ES-I3 (cell line): Measurements from ENCODE around the gene EVA1B.

Experiments
- H3K36me3 ChIP-seq: 2 replicates; pipeline ENCODE4 v1.6.1; 2013; ENCODE audit warnings: mild to moderate bottlenecking, low read length, control low read depth, moderate library complexity; ENCODE audit not compliant: insufficient read depth
- H3K4me1 ChIP-seq: 2 replicates; pipeline ENCODE4 v1.6.1; 2013; ENCODE audit warnings: mild to moderate bottlenecking, control low read depth, low read length; ENCODE audit not compliant: insufficient read depth
- H3K9ac ChIP-seq: 2 replicates; pipeline ENCODE4 v1.6.1; 2013; ENCODE audit warnings: low read depth, mild to moderate bottlenecking, low read length, moderate library complexity
- H3K9me3 ChIP-seq: 2 replicates; pipeline ENCODE4 v1.6.1; 2013; ENCODE audit warnings: mild to moderate bottlenecking, low read length, moderate library complexity; ENCODE audit not compliant: control insufficient read depth, insufficient read depth

EVA1B gene, protein sequence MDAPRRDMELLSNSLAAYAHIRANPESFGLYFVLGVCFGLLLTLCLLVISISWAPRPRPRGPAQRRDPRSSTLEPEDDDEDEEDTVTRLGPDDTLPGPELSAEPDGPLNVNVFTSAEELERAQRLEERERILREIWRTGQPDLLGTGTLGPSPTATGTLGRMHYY

DNA sequence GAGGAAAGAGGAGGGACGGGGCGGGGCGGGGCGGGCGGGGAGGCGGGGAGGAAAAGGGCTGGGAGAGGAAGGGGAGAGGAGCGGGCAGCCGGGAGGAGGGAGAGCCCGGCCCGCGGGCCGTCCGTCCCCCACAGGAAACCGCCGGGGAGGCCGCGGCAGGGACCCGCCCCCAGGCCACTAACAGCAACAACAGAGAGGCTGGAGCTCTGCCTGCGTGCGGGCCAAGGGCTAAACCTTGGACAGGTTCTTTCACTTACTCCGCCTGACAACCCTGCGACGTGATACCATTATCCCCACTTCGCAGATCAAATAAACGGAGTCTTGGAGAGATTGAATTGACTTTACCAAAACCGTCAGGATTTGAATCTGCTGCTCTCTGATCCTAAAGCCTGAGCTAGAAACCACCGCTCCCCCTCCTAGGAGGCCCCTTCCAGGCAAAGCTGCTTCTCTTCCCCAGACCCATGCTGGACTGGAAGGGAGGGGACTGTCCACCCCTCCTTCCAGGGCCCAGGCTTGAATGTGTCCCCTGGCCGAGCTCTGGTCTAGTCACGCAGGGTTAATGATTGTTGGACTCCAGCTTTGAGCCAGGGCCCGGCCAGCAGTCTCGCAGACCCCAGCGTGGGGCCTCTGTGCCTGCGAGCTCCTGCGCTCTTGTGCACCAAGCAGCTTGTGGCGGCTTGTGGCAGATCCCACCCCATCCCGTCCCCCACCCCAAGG, at the start of gene EVA1B:
TSS of gene EVA1B (minus strand) at position 10 of the 717 bp plus-strand sequence. CDS start 608 bp downstream, outside the sequence.
- H3K4me1 ChIP-seq, result peaks cover 8% of the 10 kb centered on the region; the same call in 1 of the 2 replicates
- peak within 1 kb of the TSS; percentile 93 for H3K9ac ChIP-seq
- H3K36me3 ChIP-seq, result no peaks in the 10 kb centered on the region
- no peaks in the 10 kb centered on the region for H3K9me3 ChIP-seq

DNA sequence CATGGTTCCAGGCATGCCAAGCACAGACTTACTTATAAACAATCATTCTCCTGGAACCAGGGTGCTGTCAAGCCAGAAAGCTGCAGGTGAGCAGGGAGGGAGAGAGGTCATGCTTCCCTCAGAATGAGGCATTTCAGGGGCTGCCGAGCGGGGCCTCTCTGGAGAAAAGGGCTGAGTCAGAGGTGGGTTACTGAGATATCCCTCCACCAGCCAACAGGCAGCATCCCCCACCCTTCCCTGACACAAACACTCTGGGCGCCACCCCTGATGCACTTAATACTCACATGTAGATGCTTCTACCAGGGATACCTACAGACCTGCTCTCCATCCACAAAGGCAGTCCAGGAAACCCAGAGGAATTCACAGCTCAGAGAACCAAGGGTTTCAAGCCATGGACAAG, 49.2 kb upstream of the EVA1B start:
- H3K4me1 ChIP-seq, result peaks cover 44% of the 10 kb centered on the region
- H3K36me3 ChIP-seq, result no peaks in the 10 kb centered on the region
- no peak overlapping the region; the same call in 1 of the 2 replicates for H3K9ac ChIP-seq
- H3K9me3 ChIP-seq, result no peaks in the 10 kb centered on the region

GRCh38 chr1:36369061-36369861, 45.8 kb upstream of the EVA1B start:
- Histone ChIP-seq H3K9me3 (no peaks in the 10 kb centered on the region), H3K36me3 (no peaks in the 10 kb centered on the region; the same call in 1 of the 2 replicates), H3K9ac (no peak overlapping the region), H3K4me1 (peaks cover 40% of the 10 kb centered on the region)

DNA sequence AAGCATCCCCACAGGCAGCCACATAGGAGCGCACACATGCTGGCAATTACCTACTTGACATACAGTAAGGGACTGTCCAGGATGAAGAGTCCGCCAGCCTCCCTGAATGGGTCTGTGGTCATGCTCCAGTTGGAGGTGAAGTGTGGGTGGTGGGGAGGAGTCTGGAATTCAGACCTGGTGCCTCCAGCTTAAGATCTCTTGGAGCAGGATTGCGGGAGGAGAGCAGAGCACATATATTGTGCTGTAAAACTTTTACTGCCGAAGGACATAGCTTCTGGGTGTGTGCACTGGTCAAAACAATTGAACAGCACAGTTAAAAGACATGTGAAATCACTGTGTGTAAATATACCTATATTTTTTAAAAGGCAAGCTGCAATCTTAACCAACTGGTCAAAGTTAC, 44.4 kb upstream of the EVA1B start:
- no peaks in the 10 kb centered on the region; the same call in 1 of the 2 replicates for H3K36me3 ChIP-seq
- peaks cover 28% of the 10 kb centered on the region for H3K4me1 ChIP-seq
- no peaks in the 10 kb centered on the region for H3K9me3 ChIP-seq
- H3K9ac ChIP-seq, result no peak overlapping the region

GRCh38 chr1:36367066-36367465, 43.6 kb upstream of the EVA1B start:
- Histone ChIP-seq H3K4me1 (peaks cover 21% of the 10 kb centered on the region; the same call in 1 of the 2 replicates), H3K9ac (no peak overlapping the region), H3K9me3 (no peaks in the 10 kb centered on the region), H3K36me3 (no peaks in the 10 kb centered on the region; the same call in 1 of the 2 replicates)

GRCh38 chr1:36366091-36366661, 42.7 kb upstream of the EVA1B start:
- H3K4me1 ChIP-seq, result peaks cover 18% of the 10 kb centered on the region; the same call in 1 of the 2 replicates
- H3K9me3 ChIP-seq, result no peaks in the 10 kb centered on the region
- H3K9ac ChIP-seq, result no peak overlapping the region
- H3K36me3 ChIP-seq, result no peaks in the 10 kb centered on the region; the same call in 1 of the 2 replicates

DNA sequence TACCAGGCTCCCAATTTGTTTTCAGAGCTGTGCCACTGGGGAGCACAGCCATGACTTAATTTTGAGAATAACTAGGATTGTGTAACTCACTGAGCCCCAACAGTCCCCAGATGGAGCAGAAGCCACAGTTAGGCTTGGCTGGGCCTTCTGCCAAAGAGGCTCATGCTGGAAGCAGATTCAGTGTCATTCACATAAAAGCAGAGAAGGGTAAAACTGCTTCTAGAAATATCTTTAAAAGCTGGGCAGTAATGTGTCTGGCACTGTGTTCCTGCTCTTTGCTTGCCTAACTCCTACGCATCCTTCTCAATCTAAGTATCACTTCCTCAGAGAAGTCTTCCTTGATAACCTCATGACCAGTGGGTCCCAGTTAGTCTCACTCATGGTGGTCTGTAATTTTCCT, 41.9 kb upstream of the EVA1B start:
- Histone ChIP-seq H3K36me3 (no peaks in the 10 kb centered on the region; the same call in 1 of the 2 replicates), H3K4me1 (peaks cover 18% of the 10 kb centered on the region; the same call in 1 of the 2 replicates), H3K9me3 (no peaks in the 10 kb centered on the region), H3K9ac (no peak overlapping the region)

GRCh38 chr1:36359911-36360550, 36.6 kb upstream of the EVA1B start:
- Histone ChIP-seq H3K9ac (no peak overlapping the region), H3K4me1 (no peaks in the 10 kb centered on the region), H3K36me3 (peaks cover 5% of the 10 kb centered on the region; the same call in 1 of the 2 replicates), H3K9me3 (no peaks in the 10 kb centered on the region)

GRCh38 chr1:36359383-36359782, 35.9 kb upstream of the EVA1B start:
- peaks cover 5% of the 10 kb centered on the region; the same call in 1 of the 2 replicates for H3K36me3 ChIP-seq
- H3K9me3 ChIP-seq, result no peaks in the 10 kb centered on the region
- no peak overlapping the region for H3K9ac ChIP-seq
- no peaks in the 10 kb centered on the region for H3K4me1 ChIP-seq

GRCh38 chr1:36358514-36359084, 35.2 kb upstream of the EVA1B start:
- peaks cover 5% of the 10 kb centered on the region; the same call in 1 of the 2 replicates for H3K36me3 ChIP-seq
- no peaks in the 10 kb centered on the region for H3K4me1 ChIP-seq
- H3K9me3 ChIP-seq, result no peaks in the 10 kb centered on the region
- H3K9ac ChIP-seq, result no peak overlapping the region

DNA sequence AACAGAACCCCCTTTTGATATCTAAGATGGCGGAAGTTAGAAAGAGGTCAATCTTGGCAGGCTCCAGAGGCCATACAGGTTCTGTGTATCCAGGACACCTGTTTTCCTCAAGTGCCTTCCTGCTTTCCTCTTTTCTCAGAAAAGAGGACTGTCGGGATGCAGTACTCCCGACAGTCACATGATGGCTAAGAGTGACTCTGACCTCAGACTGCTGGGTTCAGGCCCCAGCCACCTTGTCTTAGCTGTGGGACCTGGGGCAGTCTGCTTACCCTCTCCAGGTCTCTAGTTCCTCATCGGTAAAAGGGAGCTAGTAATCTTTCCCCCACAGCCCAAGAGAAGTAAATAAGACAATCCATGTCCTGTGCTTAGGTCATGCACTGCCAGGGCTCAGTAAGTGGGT, 32.4 kb upstream of the EVA1B start:
- Histone ChIP-seq H3K9me3 (no peaks in the 10 kb centered on the region), H3K4me1 (peaks cover 27% of the 10 kb centered on the region), H3K9ac (no peak overlapping the region), H3K36me3 (peaks cover 5% of the 10 kb centered on the region; the same call in 1 of the 2 replicates)

DNA sequence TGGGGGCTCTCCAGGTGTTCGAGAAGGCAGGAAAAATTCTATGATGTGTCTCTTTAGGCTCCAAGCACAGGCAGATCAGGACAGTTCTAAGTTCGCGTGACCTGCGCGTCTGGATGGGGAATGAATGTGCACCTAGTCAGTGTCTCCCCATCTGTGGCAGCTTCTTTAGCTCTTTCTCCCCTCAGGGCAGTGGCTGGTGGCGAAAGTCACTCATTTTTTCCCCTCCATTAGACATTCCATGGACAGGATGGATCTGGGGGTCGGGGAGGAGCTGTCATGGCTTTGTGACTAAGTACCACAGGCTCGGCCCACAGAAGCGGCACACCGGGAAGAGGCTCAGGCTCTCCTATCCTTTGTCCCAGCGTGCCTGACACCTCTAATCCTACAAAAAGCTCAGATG, 31.0 kb upstream of the EVA1B start:
- H3K4me1 ChIP-seq, result peaks cover 30% of the 10 kb centered on the region
- no peaks in the 10 kb centered on the region for H3K9me3 ChIP-seq
- no peak overlapping the region for H3K9ac ChIP-seq
- peaks cover 5% of the 10 kb centered on the region; the same call in 1 of the 2 replicates for H3K36me3 ChIP-seq
